Liver (tissue), 9 donors: ENCODE results near the gene ZFAND3. TPM values are rescaled to one million over a fixed set of nuclear protein-coding genes. Genes with fewer than 3 reads are reported as not detected.

Experiments
- DNase-seq: peaks from one replicate; pipeline ENCODE4 v3.0.0-alpha.2; 2017; ENCODE audit warnings: low spot score
- H3K27ac ChIP-seq, 2 donors: one replicate each; pipeline ENCODE4 v1.7.0; 2013; ENCODE audit warnings: inconsistent platforms in 2 of 2, low read length in 2 of 2, control low read depth in 1 of 2, low read depth in 1 of 2, mild to moderate bottlenecking in 1 of 2
- H3K27me3 ChIP-seq, 4 donors: one replicate each; pipeline versions ENCODE4 v1.6.1 to v1.7.0; 2013; ENCODE audit warnings: low read length in 3 of 4, inconsistent platforms in 1 of 4, mild to moderate bottlenecking in 1 of 4, moderate library complexity in 1 of 4; ENCODE audit not compliant: control insufficient read depth in 4 of 4, insufficient read depth in 4 of 4
- H3K36me3 ChIP-seq, 4 donors: one replicate each; pipeline versions ENCODE4 v1.6.1 to v1.7.0; 2013; ENCODE audit warnings: low read length in 3 of 4, mild to moderate bottlenecking in 3 of 4, low read depth in 1 of 4, moderate library complexity in 1 of 4; ENCODE audit not compliant: control insufficient read depth in 4 of 4, insufficient read depth in 3 of 4
- H3K4me1 ChIP-seq, 4 donors: one replicate each; pipeline versions ENCODE4 v1.6.1 to v1.7.0; 2013; ENCODE audit warnings: low read length in 3 of 4, mild to moderate bottlenecking in 3 of 4, moderate library complexity in 1 of 4; ENCODE audit not compliant: control insufficient read depth in 4 of 4, insufficient read depth in 4 of 4
- H3K4me3 ChIP-seq, 3 donors: one replicate each; pipeline versions ENCODE4 v1.6.1 to v1.7.0; 2013; ENCODE audit warnings: low read length in 3 of 3, control low read depth in 1 of 3, low read depth in 1 of 3, mild to moderate bottlenecking in 1 of 3
- H3K9ac ChIP-seq, 2 donors: one replicate each; pipeline ENCODE4 v1.7.0; 2013; ENCODE audit warnings: low read length in 2 of 2, mild to moderate bottlenecking in 2 of 2, moderate library complexity in 2 of 2, control low read depth in 1 of 2, low read depth in 1 of 2
- H3K9me3 ChIP-seq, 4 donors: one replicate each; pipeline versions ENCODE4 v1.6.1 to v1.7.0; 2013; ENCODE audit warnings: low read length in 3 of 4; ENCODE audit not compliant: control insufficient read depth in 4 of 4
- ATF3 ChIP-seq: IDR thresholded peaks from 2 replicates; pipeline ENCODE4 v1.6.1; 2016; ENCODE audit warnings: antibody characterized with exemption
- EGR1 ChIP-seq, 2 donors: IDR thresholded peaks; 2 replicates each; pipeline ENCODE4 v1.6.1; 2016 to 2018; ENCODE audit warnings: antibody characterized with exemption in 2 of 2, low read depth in 2 of 2
- FOXA1 ChIP-seq: IDR thresholded peaks from 2 replicates; pipeline ENCODE4 v1.6.1; 2016; ENCODE audit warnings: antibody characterized with exemption
- FOXA2 ChIP-seq: IDR thresholded peaks from 2 replicates; pipeline ENCODE4 v1.6.1; 2016; ENCODE audit warnings: antibody characterized with exemption
- GABPA ChIP-seq, 2 donors: IDR thresholded peaks in 1 of 2; conservative IDR thresholded peaks in 1 of 2; 2 replicates each; pipeline ENCODE4 v1.6.1; 2016; ENCODE audit warnings: antibody characterized with exemption in 2 of 2, mild to moderate bottlenecking in 1 of 2, moderate library complexity in 1 of 2
- HNF4A ChIP-seq, 2 donors: conservative IDR thresholded peaks; 2 replicates each; pipeline ENCODE4 v1.6.1; 2016; ENCODE audit warnings: antibody characterized with exemption in 2 of 2, mild to moderate bottlenecking in 2 of 2
- HNF4G ChIP-seq: IDR thresholded peaks from 2 replicates; pipeline ENCODE4 v1.6.1; 2016; ENCODE audit warnings: antibody characterized with exemption
- JUND ChIP-seq, 2 donors: IDR thresholded peaks; 2 replicates each; pipeline ENCODE4 v1.6.1; 2016; ENCODE audit warnings: antibody characterized with exemption in 2 of 2
- MAX ChIP-seq: IDR thresholded peaks from 2 replicates; pipeline ENCODE4 v1.6.1; 2016; ENCODE audit warnings: antibody characterized with exemption
- NR2F2 ChIP-seq: IDR thresholded peaks from 2 replicates; pipeline ENCODE4 v1.6.1; 2016; ENCODE audit warnings: antibody characterized with exemption
- RAD21 ChIP-seq, 2 donors: IDR thresholded peaks; 2 replicates each; pipeline ENCODE4 v1.6.1; 2016; ENCODE audit warnings: antibody characterized with exemption in 2 of 2, mild to moderate bottlenecking in 2 of 2
- REST ChIP-seq: IDR thresholded peaks from 2 replicates; pipeline ENCODE4 v1.6.1; 2016; ENCODE audit warnings: antibody characterized with exemption, mild to moderate bottlenecking
- RXRA ChIP-seq, 2 donors: IDR thresholded peaks; 2 replicates each; pipeline ENCODE4 v1.6.1; 2017 to 2018; ENCODE audit warnings: antibody characterized with exemption in 2 of 2, mild to moderate bottlenecking in 1 of 2
- SP1 ChIP-seq: IDR thresholded peaks from 2 replicates; pipeline ENCODE4 v1.6.1; 2018; ENCODE audit warnings: antibody characterized with exemption, mild to moderate bottlenecking
- TAF1 ChIP-seq: conservative IDR thresholded peaks from 2 replicates; pipeline ENCODE4 v1.6.1; 2016; ENCODE audit warnings: antibody characterized with exemption, mild to moderate bottlenecking
- YY1 ChIP-seq: IDR thresholded peaks from 2 replicates; pipeline ENCODE4 v1.6.1; 2016; ENCODE audit warnings: antibody characterized with exemption, mild to moderate bottlenecking
- ZBTB33 ChIP-seq: IDR thresholded peaks from 2 replicates; pipeline ENCODE4 v1.6.1; 2016; ENCODE audit warnings: antibody characterized with exemption
- WGBS: extraction: QIAGEN DNeasy Blood & Tissue Kit; methylation state at CpG from one replicate; pipeline ENCODE4 v1.1.7; 2013; 5-methylcytosine and 5-hydroxymethylcytosine counted together
- polyA plus RNA-seq, 2 donors: library from polyadenylated mRNA; stranded (reverse) in 1 of 2; unstranded in 1 of 2; fragments of 200-250 nt in 1 of 2; fragments of >200 nt in 1 of 2; fragmentation: Nextera tagmentation in 1 of 2; extraction: Ambion mirVana in 1 of 2; gene quantifications; one replicate each; pipeline versions ENCODE4 v1.2.1 to v1.2.3, GENCODE V29; 2013 to 2015
- total RNA-seq, 2 donors: library from RNA; depleted of rRNA; stranded (reverse); fragments of >200 nt; gene quantifications; one replicate each; pipeline ENCODE4 v1.2.3, GENCODE V29; 2014
- donor health status: healthy.
- donor health status: healthy.
- donor health status: healthy.
- donor health status: healthy.
- donor health status: healthy.

ZFAND3 gene
- total and polyA plus RNA-seq, 4 donors: 7.7 to 37.5 (median 23.1) TPM

- H3K27me3 ChIP-seq: no peaks in the 10 kb centered on the region
- no peak overlapping the region for H3K4me3 ChIP-seq
- 49% methylated on average over 4 of the region's 4 CpGs for WGBS
- DNase-seq: no peak
- H3K9me3 ChIP-seq: no peaks in the 10 kb centered on the region
- H3K9ac ChIP-seq: no peak overlapping the region
- no peak overlapping the region for H3K27ac ChIP-seq
- no peaks in the 10 kb centered on the region for H3K36me3 ChIP-seq
- H3K4me1 ChIP-seq: peaks cover 6 to 24% (median 12%) of the 10 kb centered on the region in 4 donors
- TF ChIP-seq HNF4A (conservative IDR thresholded peaks at IDR 0.05): peak; percentile 32 to 44
- TF ChIP-seq YY1: peak; percentile 13
- TF ChIP-seq HNF4G: no peak
- no peak for TF ChIP-seq GABPA (IDR thresholded peaks at IDR 0.05 in 1 of 2, conservative IDR thresholded peaks at IDR 0.05 in 1 of 2)
- TF ChIP-seq SP1: no peak
- no peak for TF ChIP-seq ZBTB33
These were observed 107.1 kb downstream of the ZFAND3 start for GRCh38 chr6:37926661-37927060.

GRCh38 chr6:37928217-37928616 is 108.7 kb downstream of the ZFAND3 start:
- 92% methylated on average over 4 of the region's 4 CpGs for WGBS
- no peak for DNase-seq
- TF ChIP-seq TAF1 (no peak), FOXA1 (no peak), ATF3 (no peak), MAX (no peak), FOXA2 (no peak), NR2F2 (no peak), YY1 (no peak), RXRA (IDR thresholded peaks at IDR 0.05) (no peak)
- no peak overlapping the region for H3K27ac ChIP-seq
- no peaks in the 10 kb centered on the region for H3K27me3 ChIP-seq
- H3K9me3 ChIP-seq: no peaks in the 10 kb centered on the region
- no peak overlapping the region for H3K4me3 ChIP-seq
- no peak overlapping the region for H3K9ac ChIP-seq
- H3K36me3 ChIP-seq: no peaks in the 10 kb centered on the region
- H3K4me1 ChIP-seq: peaks cover 8 to 24% (median 12%) of the 10 kb centered on the region in 4 donors

- H3K36me3 ChIP-seq: no peaks in the 10 kb centered on the region
- 49% methylated on average over 4 of the region's 4 CpGs for WGBS
- DNase-seq: no peak
- TF ChIP-seq FOXA1: peak; percentile 70
- TF ChIP-seq ATF3: no peak
- TF ChIP-seq RAD21 (IDR thresholded peaks at IDR 0.05): peak; percentile 20 to 27
- TF ChIP-seq ZBTB33: peak; percentile 63
- TF ChIP-seq FOXA2: peak; percentile 93
- peak; percentile 81 to 88 for TF ChIP-seq HNF4A (conservative IDR thresholded peaks at IDR 0.05)
- TF ChIP-seq NR2F2: no peak
- peak in 1 of 2 donors; percentile 49 for TF ChIP-seq RXRA (IDR thresholded peaks at IDR 0.05)
- TF ChIP-seq HNF4G: peak; percentile 59
- peak; percentile 54 for TF ChIP-seq REST
- peak; percentile 61 for TF ChIP-seq MAX
- TF ChIP-seq TAF1: no peak
- peak; percentile 49 for TF ChIP-seq YY1
- TF ChIP-seq JUND (IDR thresholded peaks at IDR 0.05): peak; percentile 52 to 55
- TF ChIP-seq SP1: peak; percentile 54
- no peak for TF ChIP-seq EGR1 (IDR thresholded peaks at IDR 0.05; ENCODE audit: low read depth in 2 of 2)
- no peaks in the 10 kb centered on the region for H3K27me3 ChIP-seq
- no peak overlapping the region for H3K4me3 ChIP-seq
- H3K4me1 ChIP-seq: peaks cover 10 to 24% (median 11%) of the 10 kb centered on the region in 4 donors
- H3K9ac ChIP-seq: no peak overlapping the region
- no peaks in the 10 kb centered on the region for H3K9me3 ChIP-seq
- H3K27ac ChIP-seq: peak overlapping the region; percentile 66 to 67
These were observed 110.9 kb downstream of the ZFAND3 start for GRCh38 chr6:37930288-37930971.
